ENCODE results near the gene NPHP3.

DNA sequence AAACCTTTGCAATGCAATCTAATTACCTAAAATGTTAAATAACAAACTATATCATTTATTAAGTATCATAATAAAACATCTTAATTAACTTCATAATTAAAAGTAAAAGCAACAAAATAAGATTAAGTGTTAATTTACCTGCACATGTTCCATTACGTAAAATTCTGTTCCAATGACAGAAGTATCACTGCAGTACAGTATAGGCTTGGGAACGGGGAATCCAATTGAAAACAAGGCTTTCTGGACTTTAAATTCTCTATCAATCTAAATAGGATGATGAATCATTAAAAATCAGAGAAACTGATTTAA lies 79.7 kb downstream of the NPHP3 start:
- no peak for TF ChIP-seq EZH2phosphoT487 (IDR thresholded peaks at IDR 0.05; ENCODE audit: insufficient read depth, low read depth)
- TF ChIP-seq EZH2 (IDR thresholded peaks at IDR 0.05; ENCODE audit: insufficient read depth, poor library complexity, severe bottlenecking), result no peak
